ENCODE data around the gene SLFN5.
"Not testable (repeated sequence)": the region's sequence is repeated elsewhere in the genome, so short reads cannot be mapped to it uniquely, and the experiment has no call there.

The SLFN5 gene

GRCh38 chr17:35243561-35244340 is 879 bp downstream of the SLFN5 start:
- DNase-seq, result peak; percentile 47

- DNase-seq, result peak; percentile 80
Measured at GRCh38 chr17:35244341-35245195, 1.7 kb downstream of the SLFN5 start.

GRCh38 chr17:35245196-35245486 is 2.3 kb downstream of the SLFN5 start:
- no peak for DNase-seq

- DNase-seq, result no peak
Measured at GRCh38 chr17:35252651-35253050, 9.8 kb downstream of the SLFN5 start.

GRCh38 chr17:35254107-35254773 is 11.4 kb downstream of the SLFN5 start:
- DNase-seq, result no peak

GRCh38 chr17:35255316-35255715 is 12.4 kb downstream of the SLFN5 start:
- DNase-seq, result no peak

- no peak for DNase-seq
Measured at GRCh38 chr17:35256629-35257028, 13.8 kb downstream of the SLFN5 start.

- DNase-seq, result no peak
Measured at GRCh38 chr17:35257208-35257659, 14.4 kb downstream of the SLFN5 start.

- no peak for DNase-seq
Measured at GRCh38 chr17:35259001-35259400, 16.1 kb downstream of the SLFN5 start.

GRCh38 chr17:35265071-35265470 is 22.2 kb downstream of the SLFN5 start:
- no peak for DNase-seq

GRCh38 chr17:35265566-35266141 is 22.8 kb downstream of the SLFN5 start:
- no peak for DNase-seq

- DNase-seq, result not testable (repeated sequence)
Measured at GRCh38 chr17:35274167-35275066, 31.5 kb downstream of the SLFN5 start.

- DNase-seq, result not testable (repeated sequence)
Measured at GRCh38 chr17:35278454-35278853, 35.6 kb downstream of the SLFN5 start.

GRCh38 chr17:35278876-35279275 is 36.0 kb downstream of the SLFN5 start:
- not testable (repeated sequence) for DNase-seq

- DNase-seq, result no peak
Measured at GRCh38 chr17:35283767-35284166, 40.9 kb downstream of the SLFN5 start.

GRCh38 chr17:35284955-35285354 is 42.1 kb downstream of the SLFN5 start:
- DNase-seq, result no peak

- DNase-seq, result no peak
Measured at GRCh38 chr17:35286120-35286781, 43.4 kb downstream of the SLFN5 start.

GRCh38 chr17:35287286-35287811 is 44.5 kb downstream of the SLFN5 start:
- no peak for DNase-seq

- DNase-seq, result no peak
Measured at GRCh38 chr17:35289222-35289621, 46.4 kb downstream of the SLFN5 start.

- DNase-seq, result no peak
Measured at GRCh38 chr17:35291802-35292201, 48.9 kb downstream of the SLFN5 start.

GRCh38 chr17:35293151-35293847 is 50.4 kb downstream of the SLFN5 start:
- DNase-seq, result no peak

Measured in activated CD4-positive, alpha-beta T cell treated with anti-CD3 and anti-CD28 coated beads, Interleukin-2, amount 50 U/mL, for 1 hour (primary cell).